Adrenal gland (tissue), 12 donors: ENCODE results near the gene NYNRIN. TPM values are rescaled to one million over a fixed set of nuclear protein-coding genes. Genes with fewer than 3 reads are reported as not detected.

ENCODE experiments used
- DNase-seq, 7 donors: peaks; one replicate each; pipeline ENCODE4 v3.0.0-alpha.2; 2019 to 2020
- H3K27ac ChIP-seq, 5 donors: fragments of 200-600 bp; sonication (generic) in 4 of 5; 1 replicate in 3 of 5; 2 replicates in 2 of 5; pipeline versions ENCODE4 v1.5.1 to v1.8.0; 2016 to 2020; ENCODE audit warnings: mild to moderate bottlenecking in 1 of 5
- H3K27me3 ChIP-seq: fragments of 200-600 bp; 2 replicates; pipeline ENCODE4 v1.8.0; 2021
- H3K36me3 ChIP-seq, 2 donors: fragments of 200-600 bp; replicated peaks in 1 of 2; 1 replicate in 1 of 2; 2 replicates in 1 of 2; pipeline versions ENCODE4 v1.5.1 to v1.8.0; 2018 to 2022
- H3K4me1 ChIP-seq, 2 donors: fragments of 200-600 bp; replicated peaks in 1 of 2; 1 replicate in 1 of 2; 2 replicates in 1 of 2; pipeline versions ENCODE4 v1.5.1 to v1.8.0; 2018 to 2021
- H3K4me3 ChIP-seq, 4 donors: fragments of 200-600 bp; sonication (generic) in 3 of 4; one replicate each; pipeline ENCODE4 v1.5.1; 2016 to 2018
- H3K9me3 ChIP-seq, 3 donors: fragments of 200-600 bp; sonication (generic) in 1 of 3; replicated peaks in 1 of 3; 1 replicate in 2 of 3; 2 replicates in 1 of 3; pipeline versions ENCODE4 v1.5.1 to v1.8.0; 2016 to 2021
- CTCF ChIP-seq, 6 experiments: fragments of 450-650 bp in 4 of 6; fragments of 200-600 bp in 2 of 6; sonication (generic) in 1 of 6; IDR thresholded peaks; 1 replicate in 5 of 6; 2 replicates in 1 of 6; pipeline versions ENCODE4 v1.5.1 to v1.8.0; 2016 to 2021; ENCODE audit warnings: antibody characterized with exemption in 6 of 6, mild to moderate bottlenecking in 2 of 6, moderate library complexity in 1 of 6
- POLR2A ChIP-seq, 2 donors: fragments of 450-650 bp; IDR thresholded peaks; one replicate each; pipeline ENCODE4 v1.6.1; 2017; ENCODE audit warnings: antibody characterized with exemption in 2 of 2, mild to moderate bottlenecking in 2 of 2, moderate library complexity in 1 of 2
- WGBS, 4 donors: extraction: QIAGEN DNeasy Blood & Tissue Kit in 2 of 4; methylation state at CpG; one replicate each; pipeline versions ENCODE4 v1.1.5 to v1.1.7; 2013 to 2017; 5-methylcytosine and 5-hydroxymethylcytosine counted together
- intact Hi-C, 2 donors: fragments of 100-400 bp; cut with DNase I; formaldehyde crosslinking; loops; one replicate each; pipeline versions ENCODE4 v1.14.1 to v1.15.0; 2022 to 2023
- polyA plus RNA-seq, 3 donors: library from polyadenylated mRNA; stranded (reverse); fragments of 200-250 nt in 2 of 3; fragments of 350-450 nt in 1 of 3; fragmentation: Illumina TruSeq in 1 of 3; extraction: RNeasy Lipid Tissue Mini Kit (QIAGEN cat#74804) in 1 of 3; gene quantifications; one replicate each; pipeline ENCODE4 v1.2.3, GENCODE V29; 2013 to 2014
- total RNA-seq, 9 donors: library from RNA; depleted of rRNA in 4 of 9; stranded (reverse); fragments of >200 nt in 4 of 9; fragments of 120-200 nt in 1 of 9; fragmentation: NEBNext Ultra II Directional in 1 of 9; extraction: Animal tissue kit (Norgen Biotek cat#: 25700) in 1 of 9; gene quantifications; one replicate each; pipeline versions ENCODE4 v1.1.0 to v1.2.4, GENCODE V29; 2013 to 2023
- donor health status: healthy with polysubstance abuse.
- donor health status: Bipolar disorder and iron deficiency.
- donor health status: DM: yes; HTN: yes; CAD: no.
- donor health status: DM: no; HTN: no; CAD: no.
- donor health status: DM: no; HTN: no; CAD: no.
- donor health status: DM: yes; HTN: yes; CAD: no.

The NYNRIN gene
- total and polyA plus RNA-seq, 12 donors = 2.2 to 11.0 (median 6.7) TPM

GRCh38 chr14:24437736-24438067, 38.9 kb downstream of the NYNRIN start:
- no peak for TF ChIP-seq POLR2A (IDR thresholded peaks at IDR 0.05)
- TF ChIP-seq CTCF (IDR thresholded peaks at IDR 0.05) = no peak
- DNase-seq = no peak
- Histone ChIP-seq H3K9me3 (no peaks in the 10 kb centered on the region), H3K27ac (peak overlapping the region in 2 of 5 donors; percentile 81 to 89), H3K36me3 (peaks cover 0 to 63% of the 10 kb centered on the region in 2 donors), H3K27me3 (no peaks in the 10 kb centered on the region), H3K4me1 (peaks cover 14 to 61% of the 10 kb centered on the region in 2 donors), H3K4me3 (no peak overlapping the region)
- WGBS, 4 donors = 49 to 59% (median 56%) methylated on average over 2 of the region's 2 CpGs
- intact Hi-C loops = no loop called here

GRCh38 chr14:24438223-24439097, 39.7 kb downstream of the NYNRIN start:
- intact Hi-C loops = no loop called here
- Histone ChIP-seq H3K36me3 (peaks cover 0 to 55% of the 10 kb centered on the region in 2 donors), H3K27me3 (no peaks in the 10 kb centered on the region), H3K4me3 (no peak overlapping the region), H3K9me3 (no peaks in the 10 kb centered on the region), H3K27ac (peak overlapping the region in 4 of 5 donors; percentile 1 to 89 (median 38)), H3K4me1 (peaks cover 18 to 63% of the 10 kb centered on the region in 2 donors)
- TF ChIP-seq POLR2A (IDR thresholded peaks at IDR 0.05) (peak in 1 of 2 donors; percentile 6), CTCF (IDR thresholded peaks at IDR 0.05) (no peak)
- DNase-seq = peak in 1 of 7 donors; percentile 12
- 55 to 68% (median 63%) methylated on average over 9 of the region's 9 CpGs for WGBS, 4 donors

- Histone ChIP-seq H3K27me3 (no peaks in the 10 kb centered on the region), H3K36me3 (peaks cover 0 to 47% of the 10 kb centered on the region in 2 donors), H3K9me3 (no peaks in the 10 kb centered on the region), H3K27ac (peak overlapping the region; percentile 4 to 69 (median 30)), H3K4me3 (no peak overlapping the region), H3K4me1 (peaks cover 20 to 66% of the 10 kb centered on the region in 2 donors)
- intact Hi-C loops = no loop called here
- TF ChIP-seq POLR2A (IDR thresholded peaks at IDR 0.05) = no peak
- TF ChIP-seq CTCF (IDR thresholded peaks at IDR 0.05) = no peak
- WGBS, 4 donors = 24 to 50% (median 26%) methylated on average over 1 of the region's 1 CpG
- peak in 1 of 7 donors; percentile 14 for DNase-seq
Observed at GRCh38 chr14:24439257-24439656, 40.5 kb downstream of the NYNRIN start.

- no peak overlapping the region for H3K4me3 ChIP-seq
- TF ChIP-seq CTCF (IDR thresholded peaks at IDR 0.05) (no peak), POLR2A (IDR thresholded peaks at IDR 0.05) (no peak)
- WGBS, 4 donors = 53 to 58% (median 55%) methylated on average over 5 to 15 of the region's 15 CpGs
- no peaks in the 10 kb centered on the region for H3K27me3 ChIP-seq
- peaks cover 20 to 66% of the 10 kb centered on the region in 2 donors for H3K4me1 ChIP-seq
- no peaks in the 10 kb centered on the region for H3K9me3 ChIP-seq
- H3K36me3 ChIP-seq = peaks cover 0 to 45% of the 10 kb centered on the region in 2 donors
- intact Hi-C loops = loop anchor here in 1 of 2 donors (5.0 kb wide), 1 partner anchor 203 kb away; no protein-coding TSS in a partner anchor
- H3K27ac ChIP-seq = peak overlapping the region; percentile 4 to 99 (median 52)
- peak in 4 of 7 donors; percentile 49 to 72 (median 51) for DNase-seq
Observed at GRCh38 chr14:24439830-24440605, 41.2 kb downstream of the NYNRIN start.
